Tibial nerve (tissue), 4 donors: ENCODE data around the gene CCL21.

ENCODE experiments used
- CTCF ChIP-seq, 5 experiments: fragments of 200-600 bp in 3 of 5; fragments of 450-650 bp in 2 of 5; sonication (generic) in 3 of 5; IDR thresholded peaks; one replicate each; pipeline ENCODE4 v1.5.1; 2016 to 2019; ENCODE audit warnings: antibody characterized with exemption in 5 of 5, mild to moderate bottlenecking in 3 of 5, moderate library complexity in 2 of 5
- EP300 ChIP-seq, 2 donors: sonication (generic); formaldehyde crosslinking; IDR thresholded peaks; one replicate each; pipeline ENCODE4 v1.6.1; 2017; ENCODE audit warnings: antibody characterized with exemption in 2 of 2, mild to moderate bottlenecking in 1 of 2
- POLR2A ChIP-seq, 2 donors: fragments of 450-650 bp; IDR thresholded peaks; one replicate each; pipeline ENCODE4 v1.6.1; 2017; ENCODE audit warnings: antibody characterized with exemption in 2 of 2, mild to moderate bottlenecking in 2 of 2, moderate library complexity in 2 of 2

- TF ChIP-seq CTCF (IDR thresholded peaks at IDR 0.05) (no peak), POLR2A (IDR thresholded peaks at IDR 0.05) (no peak), EP300 (IDR thresholded peaks at IDR 0.05) (no peak)
Observed at GRCh38 chr9:34684145-34684544, 25.8 kb downstream of the CCL21 start.
